ENCODE data around the gene IFNA16.

DNA sequence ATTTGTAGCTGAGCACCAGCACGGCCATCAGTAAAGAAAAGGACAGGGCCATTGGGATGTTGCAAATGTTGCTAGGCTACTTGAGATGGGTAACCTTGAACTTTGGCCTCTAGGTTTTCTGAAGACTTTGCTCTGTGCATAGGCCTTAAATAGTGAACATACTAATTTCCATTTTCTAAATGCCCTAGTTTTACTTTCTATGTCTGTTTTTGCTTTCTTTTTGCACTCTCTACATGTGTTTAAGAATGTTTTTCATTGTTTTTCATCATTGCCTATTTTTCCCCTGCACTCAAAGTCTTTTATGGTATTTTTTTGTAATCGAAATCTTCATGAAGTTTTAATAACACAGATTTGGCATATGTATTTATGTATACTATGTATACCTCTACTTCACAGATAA lies 11.0 kb upstream of the IFNA16 start, which contains the start of gene IFNA17:
- no peak for TF ChIP-seq EZH2phosphoT487 (IDR thresholded peaks at IDR 0.05; ENCODE audit: borderline replicate concordance)
- TF ChIP-seq, protein P1, sequence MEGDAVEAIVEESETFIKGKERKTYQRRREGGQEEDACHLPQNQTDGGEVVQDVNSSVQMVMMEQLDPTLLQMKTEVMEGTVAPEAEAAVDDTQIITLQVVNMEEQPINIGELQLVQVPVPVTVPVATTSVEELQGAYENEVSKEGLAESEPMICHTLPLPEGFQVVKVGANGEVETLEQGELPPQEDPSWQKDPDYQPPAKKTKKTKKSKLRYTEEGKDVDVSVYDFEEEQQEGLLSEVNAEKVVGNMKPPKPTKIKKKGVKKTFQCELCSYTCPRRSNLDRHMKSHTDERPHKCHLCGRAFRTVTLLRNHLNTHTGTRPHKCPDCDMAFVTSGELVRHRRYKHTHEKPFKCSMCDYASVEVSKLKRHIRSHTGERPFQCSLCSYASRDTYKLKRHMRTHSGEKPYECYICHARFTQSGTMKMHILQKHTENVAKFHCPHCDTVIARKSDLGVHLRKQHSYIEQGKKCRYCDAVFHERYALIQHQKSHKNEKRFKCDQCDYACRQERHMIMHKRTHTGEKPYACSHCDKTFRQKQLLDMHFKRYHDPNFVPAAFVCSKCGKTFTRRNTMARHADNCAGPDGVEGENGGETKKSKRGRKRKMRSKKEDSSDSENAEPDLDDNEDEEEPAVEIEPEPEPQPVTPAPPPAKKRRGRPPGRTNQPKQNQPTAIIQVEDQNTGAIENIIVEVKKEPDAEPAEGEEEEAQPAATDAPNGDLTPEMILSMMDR (conservative IDR thresholded peaks at IDR 0.05; ENCODE audit: low read length): no peak
